ENCODE data around the gene MAN1C1. TPM values are rescaled to one million over a fixed set of nuclear protein-coding genes. Genes with fewer than 3 reads are reported as not detected.

The MAN1C1 gene
- total and polyA plus RNA-seq, 7 donors, result 0.69 to 32.1 (median 12.8) TPM

DNA sequence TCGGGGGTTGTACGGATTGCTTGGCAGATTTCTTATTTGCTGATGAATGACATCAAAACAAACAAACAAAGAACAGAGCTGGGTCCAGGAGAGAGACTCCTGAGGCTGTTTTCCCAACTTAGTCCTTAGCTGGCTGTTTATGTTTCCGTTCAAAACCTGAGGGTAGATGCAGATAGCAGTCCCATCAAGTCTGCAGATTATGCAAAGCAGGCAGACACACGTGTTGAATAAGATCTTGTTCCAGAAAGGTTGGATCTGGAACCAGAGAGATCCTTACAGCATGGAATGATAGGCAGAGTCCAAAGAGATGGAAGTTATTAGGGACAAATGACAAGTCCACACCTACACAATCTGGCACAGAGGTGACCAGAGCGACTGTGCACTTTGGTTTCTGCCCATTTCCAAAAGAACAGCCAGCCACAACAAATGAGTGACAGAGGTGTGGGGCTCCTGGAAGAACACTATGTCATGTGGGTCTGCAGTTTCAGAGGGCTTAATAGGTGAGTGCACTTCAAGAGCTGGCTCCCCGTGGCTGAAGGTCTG is 65.5 kb downstream of the MAN1C1 start:
- intact Hi-C loops (cut with DNase I), result no loop called here
- DNase-seq, result no peak
- no peak for TF ChIP-seq POLR2A (IDR thresholded peaks at IDR 0.05)
- no peak for TF ChIP-seq EP300 (IDR thresholded peaks at IDR 0.05)
- TF ChIP-seq POLR2AphosphoS5 (IDR thresholded peaks at IDR 0.05), result no peak
- TF ChIP-seq, protein P1, sequence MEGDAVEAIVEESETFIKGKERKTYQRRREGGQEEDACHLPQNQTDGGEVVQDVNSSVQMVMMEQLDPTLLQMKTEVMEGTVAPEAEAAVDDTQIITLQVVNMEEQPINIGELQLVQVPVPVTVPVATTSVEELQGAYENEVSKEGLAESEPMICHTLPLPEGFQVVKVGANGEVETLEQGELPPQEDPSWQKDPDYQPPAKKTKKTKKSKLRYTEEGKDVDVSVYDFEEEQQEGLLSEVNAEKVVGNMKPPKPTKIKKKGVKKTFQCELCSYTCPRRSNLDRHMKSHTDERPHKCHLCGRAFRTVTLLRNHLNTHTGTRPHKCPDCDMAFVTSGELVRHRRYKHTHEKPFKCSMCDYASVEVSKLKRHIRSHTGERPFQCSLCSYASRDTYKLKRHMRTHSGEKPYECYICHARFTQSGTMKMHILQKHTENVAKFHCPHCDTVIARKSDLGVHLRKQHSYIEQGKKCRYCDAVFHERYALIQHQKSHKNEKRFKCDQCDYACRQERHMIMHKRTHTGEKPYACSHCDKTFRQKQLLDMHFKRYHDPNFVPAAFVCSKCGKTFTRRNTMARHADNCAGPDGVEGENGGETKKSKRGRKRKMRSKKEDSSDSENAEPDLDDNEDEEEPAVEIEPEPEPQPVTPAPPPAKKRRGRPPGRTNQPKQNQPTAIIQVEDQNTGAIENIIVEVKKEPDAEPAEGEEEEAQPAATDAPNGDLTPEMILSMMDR (IDR thresholded peaks at IDR 0.05), result no peak
- H3K9me3 ChIP-seq, result no peaks in the 10 kb centered on the region
- H3K27me3 ChIP-seq, result no peaks in the 10 kb centered on the region
- H3K4me3 ChIP-seq, result no peak overlapping the region
- H3K36me3 ChIP-seq, result no peaks in the 10 kb centered on the region
- WGBS, 2 donors, result 82 to 84% methylated on average over 6 of the region's 6 CpGs
- H3K4me1 ChIP-seq, result peaks cover 0 to 12% (median 8%) of the 10 kb centered on the region in 4 donors
- H3K27ac ChIP-seq, result no peak overlapping the region

DNA sequence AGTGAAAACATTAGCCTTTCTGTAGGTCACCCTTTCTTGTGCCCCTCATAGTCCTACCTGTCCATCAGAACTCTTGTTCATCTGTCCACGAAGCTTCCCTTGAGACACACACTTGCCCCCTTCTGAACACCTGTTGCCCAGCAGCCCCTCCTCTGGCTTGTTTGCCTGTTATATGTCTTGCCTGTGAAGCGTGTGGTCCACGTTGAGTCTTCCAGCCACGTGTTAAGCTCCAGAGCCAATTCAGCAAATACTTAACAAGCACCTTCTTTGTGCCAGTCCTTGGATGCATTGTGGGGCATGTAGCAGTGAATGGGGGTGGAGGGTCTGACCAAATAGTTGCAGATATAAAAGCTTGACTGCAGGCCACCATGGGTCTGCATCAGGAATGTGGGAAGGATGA is 66.6 kb downstream of the MAN1C1 start:
- H3K4me1 ChIP-seq, result peaks cover 0 to 14% (median 11%) of the 10 kb centered on the region in 4 donors
- TF ChIP-seq POLR2A (IDR thresholded peaks at IDR 0.05), result no peak
- TF ChIP-seq POLR2AphosphoS5 (IDR thresholded peaks at IDR 0.05), result no peak
- TF ChIP-seq, protein P1 (IDR thresholded peaks at IDR 0.05), result no peak
- no peak for TF ChIP-seq EP300 (IDR thresholded peaks at IDR 0.05)
- no peaks in the 10 kb centered on the region for H3K36me3 ChIP-seq
- WGBS, 2 donors, result 75 to 86% methylated on average over 4 of the region's 4 CpGs
- intact Hi-C loops (cut with DNase I), result no loop called here
- DNase-seq, result no peak
- H3K27me3 ChIP-seq, result no peaks in the 10 kb centered on the region
- no peak overlapping the region for H3K4me3 ChIP-seq
- no peak overlapping the region for H3K27ac ChIP-seq
- no peaks in the 10 kb centered on the region for H3K9me3 ChIP-seq

DNA sequence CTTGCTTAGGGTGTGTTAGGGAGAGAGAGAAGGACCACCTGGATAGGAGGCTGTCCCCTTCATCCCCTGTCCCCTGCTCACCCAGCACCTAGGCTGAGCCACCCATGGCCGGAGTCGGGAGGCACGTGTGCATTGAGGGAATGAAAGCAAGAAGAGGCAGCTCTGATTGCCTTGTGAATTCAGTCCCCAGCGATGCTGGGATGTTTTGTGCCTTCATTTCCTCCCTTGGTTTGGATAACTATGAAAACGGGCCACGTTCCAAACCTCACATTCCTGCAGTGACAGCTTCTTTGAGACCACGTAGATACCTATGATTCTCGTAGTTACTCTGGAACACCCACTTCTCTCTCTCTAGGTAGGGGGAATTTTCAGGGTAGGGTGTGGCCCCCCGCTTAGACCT is 67.1 kb downstream of the MAN1C1 start:
- Histone ChIP-seq H3K27ac (no peak overlapping the region), H3K27me3 (no peaks in the 10 kb centered on the region), H3K4me1 (peaks cover 0 to 20% (median 17%) of the 10 kb centered on the region in 4 donors), H3K4me3 (no peak overlapping the region), H3K36me3 (no peaks in the 10 kb centered on the region), H3K9me3 (no peaks in the 10 kb centered on the region)
- DNase-seq, result no peak
- TF ChIP-seq EP300 (IDR thresholded peaks at IDR 0.05), result no peak
- no peak for TF ChIP-seq POLR2AphosphoS5 (IDR thresholded peaks at IDR 0.05)
- no peak for TF ChIP-seq POLR2A (IDR thresholded peaks at IDR 0.05)
- TF ChIP-seq, protein P1 (IDR thresholded peaks at IDR 0.05), result no peak
- intact Hi-C loops (cut with DNase I), result no loop called here
- WGBS, 2 donors, result 60 to 78% methylated on average over 9 of the region's 9 CpGs

DNA sequence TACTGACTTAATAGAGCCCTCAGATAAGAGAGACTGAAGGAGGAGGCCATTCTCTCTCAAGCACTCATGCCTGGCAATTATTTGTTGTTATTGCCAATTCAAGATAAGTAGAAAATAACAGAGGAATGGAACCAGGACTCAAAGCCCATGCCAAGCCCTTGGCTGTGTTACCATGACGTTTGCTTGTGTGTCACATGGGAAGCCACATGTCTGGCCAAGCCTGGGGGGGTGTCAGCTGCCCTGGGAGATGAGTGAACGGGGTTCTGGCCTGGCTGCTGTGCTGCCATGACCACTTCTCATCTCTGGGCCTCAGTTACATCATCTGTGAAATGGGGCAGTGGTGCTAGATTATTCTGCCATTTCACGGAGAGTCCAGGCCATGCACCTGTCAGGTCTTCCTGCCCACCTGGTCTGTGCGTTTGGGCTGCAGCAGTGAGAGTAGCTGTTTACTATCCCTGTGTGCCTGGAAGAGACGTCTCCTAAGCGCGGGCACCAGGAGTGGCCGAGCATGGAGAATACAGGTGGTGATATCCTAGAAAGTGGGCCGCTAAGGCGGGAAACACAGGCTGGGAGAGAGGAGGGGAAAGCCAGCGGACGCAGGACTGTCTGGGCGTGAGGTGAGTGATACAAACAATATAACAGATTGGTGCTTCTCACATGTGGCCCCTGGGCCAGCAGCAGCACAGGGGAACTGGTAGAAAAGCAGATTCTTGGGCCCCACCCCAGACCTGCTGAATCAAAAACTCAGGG is 67.8 kb downstream of the MAN1C1 start:
- no peaks in the 10 kb centered on the region for H3K9me3 ChIP-seq
- peaks cover 0 to 25% (median 20%) of the 10 kb centered on the region in 4 donors for H3K4me1 ChIP-seq
- H3K27ac ChIP-seq, result no peak overlapping the region
- 86 to 91% methylated on average over 12 to 13 of the region's 13 CpGs for WGBS, 2 donors
- H3K4me3 ChIP-seq, result no peak overlapping the region
- no peaks in the 10 kb centered on the region for H3K27me3 ChIP-seq
- intact Hi-C loops (cut with DNase I), result no loop called here
- no peaks in the 10 kb centered on the region for H3K36me3 ChIP-seq
- DNase-seq, result no peak
- TF ChIP-seq POLR2AphosphoS5 (IDR thresholded peaks at IDR 0.05) (no peak), POLR2A (IDR thresholded peaks at IDR 0.05) (peak in 1 of 2 donors; percentile 10), EP300 (IDR thresholded peaks at IDR 0.05) (no peak)
- TF ChIP-seq, protein P1 (IDR thresholded peaks at IDR 0.05), result no peak

Data from sigmoid colon (tissue), 7 donors.